Measurements from ENCODE around the gene CCNQ. TPM values are rescaled to one million over a fixed set of nuclear protein-coding genes. Genes with fewer than 3 reads are reported as not detected.

The CCNQ gene
- polyA plus RNA-seq, 1 donor (not counting 4 experiments of a cell fraction or from before 2014, with no cell fraction given), result 31.1 TPM

DNA sequence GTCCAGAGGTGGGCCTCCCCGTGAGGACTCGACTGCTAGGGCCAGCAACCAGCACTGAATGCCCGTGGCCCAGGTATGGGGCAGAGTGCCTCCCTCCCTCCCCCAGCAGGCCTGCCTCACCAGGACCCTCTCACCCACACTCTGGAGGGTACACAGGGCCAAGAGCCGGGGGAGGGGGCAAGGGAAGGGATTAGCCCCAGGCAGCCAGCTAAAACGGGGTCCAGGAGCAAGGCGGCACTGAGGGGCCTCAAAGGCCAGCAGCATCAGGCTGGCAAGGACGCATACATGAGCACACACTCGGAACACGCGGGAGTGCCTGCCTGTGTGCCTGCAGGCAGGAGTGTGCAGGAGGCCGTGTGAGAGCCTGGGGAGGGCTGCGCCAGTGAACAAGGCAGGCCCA lies 29.7 kb upstream of the CCNQ start:
- DNase-seq (ENCODE audit: low read depth, low spot score) (no peak), FAIRE-seq (no peak)
- no peaks in the 10 kb centered on the region for H3K79me2 ChIP-seq (ENCODE audit: control insufficient read depth, insufficient read depth, low read length)
- no peaks in the 10 kb centered on the region for H3K9me1 ChIP-seq (ENCODE audit: control insufficient read depth, extremely low read depth, insufficient read depth, low read length)
- peaks cover 2% of the 10 kb centered on the region for H3K9me3 ChIP-seq (ENCODE audit: control insufficient read depth, low read depth, low read length)
- no peak overlapping the region for H2AFZ ChIP-seq (ENCODE audit: control insufficient read depth, low read length)
- no peak overlapping the region for H3K4me3 ChIP-seq (ENCODE audit: control insufficient read depth in 2 of 3, extremely low read depth in 1 of 3, insufficient read depth in 2 of 3, low read depth in 1 of 3, low read length in 3 of 3)
- no peaks in the 10 kb centered on the region for H3K4me1 ChIP-seq (ENCODE audit: control insufficient read depth, extremely low read depth, insufficient read depth, low read length)
- no peaks in the 10 kb centered on the region for H3K36me3 ChIP-seq (ENCODE audit: control insufficient read depth in 2 of 2, extremely low read depth in 1 of 2, insufficient read depth in 2 of 2, low read length in 2 of 2)
- TF ChIP-seq EZH2 (IDR thresholded peaks at IDR 0.05; ENCODE audit: low read length), result no peak
- no peak overlapping the region for H3K27ac ChIP-seq (ENCODE audit: control insufficient read depth, insufficient read depth, low read length)
- H4K20me1 ChIP-seq (ENCODE audit: control insufficient read depth, extremely low read depth, insufficient read depth, low read length), result no peaks in the 10 kb centered on the region
- no peaks in the 10 kb centered on the region for H3K27me3 ChIP-seq (ENCODE audit: control insufficient read depth, extremely low read depth, insufficient read depth, low read length)
- dilution Hi-C loops (cut with MboI; ENCODE audit: extremely low pct_ligation_motif_present, low sequenced_read_pairs), result no loop called here
- H3K4me2 ChIP-seq (ENCODE audit: control insufficient read depth, extremely low read depth, insufficient read depth, low read depth, low read length), result no peak overlapping the region
- no peak overlapping the region for H3K9ac ChIP-seq (ENCODE audit: control insufficient read depth, extremely low read depth, insufficient read depth, low read length)

DNA sequence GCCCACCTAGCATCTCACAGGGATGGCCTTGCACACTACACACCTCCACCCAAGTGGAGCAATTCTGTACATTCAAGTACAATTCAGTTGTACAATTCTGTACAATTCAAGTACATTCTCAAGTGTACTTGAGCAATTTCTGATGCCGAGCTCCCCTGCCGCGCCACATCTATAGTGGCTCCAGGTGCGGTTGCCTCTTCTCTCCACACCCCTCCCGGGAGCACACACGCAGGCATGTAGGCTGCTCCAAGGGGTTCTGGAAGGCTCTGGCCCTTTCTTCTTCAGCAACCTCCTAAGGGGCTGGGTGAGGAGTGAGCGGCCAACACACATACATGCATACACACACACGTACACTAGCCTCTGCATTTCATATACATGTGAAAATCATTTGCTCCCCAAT lies 29.2 kb upstream of the CCNQ start:
- no peaks in the 10 kb centered on the region for H3K79me2 ChIP-seq (ENCODE audit: control insufficient read depth, insufficient read depth, low read length)
- no peaks in the 10 kb centered on the region for H4K20me1 ChIP-seq (ENCODE audit: control insufficient read depth, extremely low read depth, insufficient read depth, low read length)
- TF ChIP-seq, protein P1, sequence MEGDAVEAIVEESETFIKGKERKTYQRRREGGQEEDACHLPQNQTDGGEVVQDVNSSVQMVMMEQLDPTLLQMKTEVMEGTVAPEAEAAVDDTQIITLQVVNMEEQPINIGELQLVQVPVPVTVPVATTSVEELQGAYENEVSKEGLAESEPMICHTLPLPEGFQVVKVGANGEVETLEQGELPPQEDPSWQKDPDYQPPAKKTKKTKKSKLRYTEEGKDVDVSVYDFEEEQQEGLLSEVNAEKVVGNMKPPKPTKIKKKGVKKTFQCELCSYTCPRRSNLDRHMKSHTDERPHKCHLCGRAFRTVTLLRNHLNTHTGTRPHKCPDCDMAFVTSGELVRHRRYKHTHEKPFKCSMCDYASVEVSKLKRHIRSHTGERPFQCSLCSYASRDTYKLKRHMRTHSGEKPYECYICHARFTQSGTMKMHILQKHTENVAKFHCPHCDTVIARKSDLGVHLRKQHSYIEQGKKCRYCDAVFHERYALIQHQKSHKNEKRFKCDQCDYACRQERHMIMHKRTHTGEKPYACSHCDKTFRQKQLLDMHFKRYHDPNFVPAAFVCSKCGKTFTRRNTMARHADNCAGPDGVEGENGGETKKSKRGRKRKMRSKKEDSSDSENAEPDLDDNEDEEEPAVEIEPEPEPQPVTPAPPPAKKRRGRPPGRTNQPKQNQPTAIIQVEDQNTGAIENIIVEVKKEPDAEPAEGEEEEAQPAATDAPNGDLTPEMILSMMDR (optimal IDR thresholded peaks at IDR 0.05 in 1 of 3, IDR thresholded peaks at IDR 0.05 in 1 of 3, conservative IDR thresholded peaks at IDR 0.05 in 1 of 3; ENCODE audit: extremely low read depth in 1 of 3, insufficient read depth in 2 of 3, low read length in 3 of 3), result no peak
- no peak for TF ChIP-seq EZH2 (IDR thresholded peaks at IDR 0.05; ENCODE audit: low read length)
- H3K4me3 ChIP-seq (ENCODE audit: control insufficient read depth in 2 of 3, extremely low read depth in 1 of 3, insufficient read depth in 2 of 3, low read depth in 1 of 3, low read length in 3 of 3), result no peak overlapping the region
- peaks cover 1% of the 10 kb centered on the region for H3K9me3 ChIP-seq (ENCODE audit: control insufficient read depth, low read depth, low read length)
- H3K4me2 ChIP-seq (ENCODE audit: control insufficient read depth, extremely low read depth, insufficient read depth, low read depth, low read length), result no peak overlapping the region
- FAIRE-seq (no peak), DNase-seq (ENCODE audit: low read depth, low spot score) (no peak)
- dilution Hi-C loops (cut with MboI; ENCODE audit: extremely low pct_ligation_motif_present, low sequenced_read_pairs), result no loop called here
- H3K9ac ChIP-seq (ENCODE audit: control insufficient read depth, extremely low read depth, insufficient read depth, low read length), result no peak overlapping the region
- no peaks in the 10 kb centered on the region for H3K27me3 ChIP-seq (ENCODE audit: control insufficient read depth, extremely low read depth, insufficient read depth, low read length)
- no peaks in the 10 kb centered on the region for H3K9me1 ChIP-seq (ENCODE audit: control insufficient read depth, extremely low read depth, insufficient read depth, low read length)
- H3K27ac ChIP-seq (ENCODE audit: control insufficient read depth, insufficient read depth, low read length), result no peak overlapping the region
- no peaks in the 10 kb centered on the region for H3K36me3 ChIP-seq (ENCODE audit: control insufficient read depth in 2 of 2, extremely low read depth in 1 of 2, insufficient read depth in 2 of 2, low read length in 2 of 2)
- no peak overlapping the region for H2AFZ ChIP-seq (ENCODE audit: control insufficient read depth, low read length)
- no peaks in the 10 kb centered on the region for H3K4me1 ChIP-seq (ENCODE audit: control insufficient read depth, extremely low read depth, insufficient read depth, low read length)

DNA sequence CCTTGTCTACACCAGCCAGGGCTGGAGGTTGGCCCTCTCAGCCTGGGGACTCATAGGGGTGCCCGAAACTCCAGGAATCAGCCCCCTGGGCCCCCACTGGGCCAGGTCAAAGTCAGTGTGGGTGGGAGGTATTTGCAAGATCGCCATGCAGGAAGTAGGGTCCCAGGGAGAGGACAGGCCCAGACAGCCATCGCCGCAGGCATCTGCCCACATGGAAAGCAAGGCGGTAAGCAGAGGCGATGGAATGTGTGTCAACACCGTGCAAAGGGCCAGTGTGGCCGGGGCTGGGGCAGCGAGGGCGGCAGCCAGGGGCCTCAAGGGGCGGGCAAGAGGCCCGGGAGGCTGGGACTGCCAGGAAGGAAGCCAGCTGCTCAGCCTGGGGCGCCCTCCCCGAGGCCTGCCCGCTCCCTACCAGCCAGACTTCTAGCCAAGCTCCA lies 28.8 kb upstream of the CCNQ start:
- Histone ChIP-seq H3K27ac (ENCODE audit: control insufficient read depth, insufficient read depth, low read length) (no peak overlapping the region), H3K27me3 (ENCODE audit: control insufficient read depth, extremely low read depth, insufficient read depth, low read length) (no peaks in the 10 kb centered on the region)

More for the DNA sequence above, 28.8 kb upstream of the CCNQ start:
- Histone ChIP-seq H3K4me1 (ENCODE audit: control insufficient read depth, extremely low read depth, insufficient read depth, low read length) (no peaks in the 10 kb centered on the region), H3K36me3 (ENCODE audit: control insufficient read depth in 2 of 2, extremely low read depth in 1 of 2, insufficient read depth in 2 of 2, low read length in 2 of 2) (no peaks in the 10 kb centered on the region), H3K9me3 (ENCODE audit: control insufficient read depth, low read depth, low read length) (peaks cover 1% of the 10 kb centered on the region), H3K4me3 (ENCODE audit: control insufficient read depth in 2 of 3, extremely low read depth in 1 of 3, insufficient read depth in 2 of 3, low read depth in 1 of 3, low read length in 3 of 3) (no peak overlapping the region), H2AFZ (ENCODE audit: control insufficient read depth, low read length) (no peak overlapping the region), H4K20me1 (ENCODE audit: control insufficient read depth, extremely low read depth, insufficient read depth, low read length) (no peaks in the 10 kb centered on the region), H3K4me2 (ENCODE audit: control insufficient read depth, extremely low read depth, insufficient read depth, low read depth, low read length) (no peak overlapping the region), H3K9me1 (ENCODE audit: control insufficient read depth, extremely low read depth, insufficient read depth, low read length) (no peaks in the 10 kb centered on the region), H3K79me2 (ENCODE audit: control insufficient read depth, insufficient read depth, low read length) (no peaks in the 10 kb centered on the region), H3K9ac (ENCODE audit: control insufficient read depth, extremely low read depth, insufficient read depth, low read length) (no peak overlapping the region)
- no peak for TF ChIP-seq EZH2 (IDR thresholded peaks at IDR 0.05; ENCODE audit: low read length)
- TF ChIP-seq, protein P1 (optimal IDR thresholded peaks at IDR 0.05 in 1 of 3, IDR thresholded peaks at IDR 0.05 in 1 of 3, conservative IDR thresholded peaks at IDR 0.05 in 1 of 3; ENCODE audit: extremely low read depth in 1 of 3, insufficient read depth in 2 of 3, low read length in 3 of 3), result no peak
- no peak for DNase-seq (ENCODE audit: low read depth, low spot score)
- dilution Hi-C loops (cut with MboI; ENCODE audit: extremely low pct_ligation_motif_present, low sequenced_read_pairs), result no loop called here
- no peak for FAIRE-seq
